Measurements from ENCODE around the gene PPP1R12B. TPM values are rescaled to one million over a fixed set of nuclear protein-coding genes. Genes with fewer than 3 reads are reported as not detected.

Gene PPP1R12B
- total and polyA plus RNA-seq, 12 donors: 16.5 to 969 (median 604) TPM

DNA sequence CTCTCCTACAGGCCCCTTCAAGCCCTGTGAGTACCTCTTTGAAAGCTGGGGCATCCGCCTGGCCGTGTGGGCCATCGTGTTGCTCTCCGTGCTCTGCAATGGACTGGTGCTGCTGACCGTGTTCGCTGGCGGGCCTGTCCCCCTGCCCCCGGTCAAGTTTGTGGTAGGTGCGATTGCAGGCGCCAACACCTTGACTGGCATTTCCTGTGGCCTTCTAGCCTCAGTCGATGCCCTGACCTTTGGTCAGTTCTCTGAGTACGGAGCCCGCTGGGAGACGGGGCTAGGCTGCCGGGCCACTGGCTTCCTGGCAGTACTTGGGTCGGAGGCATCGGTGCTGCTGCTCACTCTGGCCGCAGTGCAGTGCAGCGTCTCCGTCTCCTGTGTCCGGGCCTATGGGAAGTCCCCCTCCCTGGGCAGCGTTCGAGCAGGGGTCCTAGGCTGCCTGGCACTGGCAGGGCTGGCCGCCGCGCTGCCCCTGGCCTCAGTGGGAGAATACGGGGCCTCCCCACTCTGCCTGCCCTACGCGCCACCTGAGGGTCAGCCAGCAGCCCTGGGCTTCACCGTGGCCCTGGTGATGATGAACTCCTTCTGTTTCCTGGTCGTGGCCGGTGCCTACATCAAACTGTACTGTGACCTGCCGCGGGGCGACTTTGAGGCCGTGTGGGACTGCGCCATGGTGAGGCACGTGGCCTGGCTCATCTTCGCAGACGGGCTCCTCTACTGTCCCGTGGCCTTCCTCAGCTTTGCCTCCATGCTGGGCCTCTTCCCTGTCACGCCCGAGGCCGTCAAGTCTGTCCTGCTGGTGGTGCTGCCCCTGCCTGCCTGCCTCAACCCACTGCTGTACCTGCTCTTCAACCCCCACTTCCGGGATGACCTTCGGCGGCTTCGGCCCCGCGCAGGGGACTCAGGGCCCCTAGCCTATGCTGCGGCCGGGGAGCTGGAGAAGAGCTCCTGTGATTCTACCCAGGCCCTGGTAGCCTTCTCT, 30.3 kb upstream of the PPP1R12B start:
- H3K36me3 ChIP-seq: no peaks in the 10 kb centered on the region
- ATAC-seq (peak in 1 of 8 donors; percentile 24), DNase-seq (no peak)
- WGBS, 2 donors: 88 to 92% methylated on average over 52 of the region's 52 CpGs
- H3K27me3 ChIP-seq: peaks cover 0 to 18% (median 0%) of the 10 kb centered on the region in 7 donors
- no peaks in the 10 kb centered on the region for H3K9me3 ChIP-seq
- TF ChIP-seq, protein P1, sequence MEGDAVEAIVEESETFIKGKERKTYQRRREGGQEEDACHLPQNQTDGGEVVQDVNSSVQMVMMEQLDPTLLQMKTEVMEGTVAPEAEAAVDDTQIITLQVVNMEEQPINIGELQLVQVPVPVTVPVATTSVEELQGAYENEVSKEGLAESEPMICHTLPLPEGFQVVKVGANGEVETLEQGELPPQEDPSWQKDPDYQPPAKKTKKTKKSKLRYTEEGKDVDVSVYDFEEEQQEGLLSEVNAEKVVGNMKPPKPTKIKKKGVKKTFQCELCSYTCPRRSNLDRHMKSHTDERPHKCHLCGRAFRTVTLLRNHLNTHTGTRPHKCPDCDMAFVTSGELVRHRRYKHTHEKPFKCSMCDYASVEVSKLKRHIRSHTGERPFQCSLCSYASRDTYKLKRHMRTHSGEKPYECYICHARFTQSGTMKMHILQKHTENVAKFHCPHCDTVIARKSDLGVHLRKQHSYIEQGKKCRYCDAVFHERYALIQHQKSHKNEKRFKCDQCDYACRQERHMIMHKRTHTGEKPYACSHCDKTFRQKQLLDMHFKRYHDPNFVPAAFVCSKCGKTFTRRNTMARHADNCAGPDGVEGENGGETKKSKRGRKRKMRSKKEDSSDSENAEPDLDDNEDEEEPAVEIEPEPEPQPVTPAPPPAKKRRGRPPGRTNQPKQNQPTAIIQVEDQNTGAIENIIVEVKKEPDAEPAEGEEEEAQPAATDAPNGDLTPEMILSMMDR (IDR thresholded peaks at IDR 0.05): no peak
- H3K4me1 ChIP-seq: no peaks in the 10 kb centered on the region
- intact Hi-C loops (cut with DNase I): loop anchor here in 3 of 10 donors (5.0 to 10.0 kb wide), 3 partner anchors 126 to 397 kb away; partner anchors contain the start of genes LGR6 (in 1 of the 3) and SYT2 (in 1 of the 3)
- H3K4me3 ChIP-seq: no peak overlapping the region
- no peak overlapping the region for H3K27ac ChIP-seq

DNA sequence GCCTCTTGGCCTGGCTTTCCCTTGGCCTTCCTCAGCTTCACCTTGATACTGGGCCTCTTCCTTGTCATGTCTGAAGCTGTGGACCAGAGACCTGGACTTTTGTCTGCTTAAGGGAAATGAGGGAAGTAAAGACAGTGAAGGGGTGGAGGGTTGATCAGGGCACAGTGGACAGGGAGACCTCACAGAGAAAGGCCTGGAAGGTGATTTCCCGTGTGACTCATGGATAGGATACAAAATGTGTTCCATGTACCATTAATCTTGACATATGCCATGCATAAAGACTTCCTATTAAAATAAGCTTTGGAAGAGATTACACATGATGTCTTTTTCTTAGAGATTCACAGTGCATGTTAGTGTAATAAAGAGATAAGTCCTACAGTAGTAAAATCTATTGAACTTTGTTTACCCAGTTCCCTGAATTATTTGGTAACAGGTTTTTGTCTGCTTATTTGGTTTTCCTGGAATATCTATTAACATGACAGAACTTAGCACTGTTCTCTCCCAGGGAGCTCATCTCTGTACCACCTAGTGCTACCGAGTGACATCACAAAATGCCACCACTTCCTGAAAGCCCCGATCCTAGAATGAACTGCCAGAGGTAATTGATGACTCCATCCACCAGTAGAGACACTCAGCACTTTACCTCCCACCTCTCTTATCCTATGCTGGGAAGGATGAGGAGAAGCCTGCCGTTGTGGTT, 29.0 kb upstream of the PPP1R12B start:
- no peaks in the 10 kb centered on the region for H3K9me3 ChIP-seq
- no peaks in the 10 kb centered on the region for H3K36me3 ChIP-seq
- no peak overlapping the region for H3K4me3 ChIP-seq
- 70 to 77% methylated on average over 4 of the region's 4 CpGs for WGBS, 2 donors
- H3K27me3 ChIP-seq: peaks cover 0 to 10% (median 0%) of the 10 kb centered on the region in 7 donors
- H3K27ac ChIP-seq: no peak overlapping the region
- TF ChIP-seq, protein P1 (IDR thresholded peaks at IDR 0.05): no peak
- intact Hi-C loops (cut with DNase I): loop anchor here in 4 of 10 donors (5.0 to 10.0 kb wide), 4 partner anchors 127 to 395 kb away; partner anchors contain the start of genes LGR6 (in 1 of the 4) and SYT2 (in 1 of the 4)
- no peaks in the 10 kb centered on the region for H3K4me1 ChIP-seq
- ATAC-seq (no peak), DNase-seq (no peak)

DNA sequence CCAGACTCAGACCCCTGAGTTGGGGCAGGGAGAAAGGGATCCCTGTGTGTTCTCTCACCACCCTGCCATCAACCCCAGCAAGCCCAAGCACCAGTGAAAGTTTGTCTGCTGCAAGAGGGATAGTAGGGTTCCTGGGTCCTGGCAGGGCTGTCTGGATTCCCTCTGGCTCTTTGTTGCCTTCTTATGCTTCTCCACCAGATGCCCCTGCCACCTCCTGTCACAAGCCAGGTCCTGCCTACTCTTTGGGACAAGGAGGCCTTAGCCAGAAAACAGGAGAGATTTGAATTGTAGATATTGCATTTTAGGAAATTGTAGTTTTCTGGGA, 28.5 kb upstream of the PPP1R12B start:
- DNase-seq: no peak
- Histone ChIP-seq H3K36me3 (no peaks in the 10 kb centered on the region), H3K4me3 (no peak overlapping the region), H3K27me3 (peaks cover 0 to 5% (median 0%) of the 10 kb centered on the region in 7 donors), H3K27ac (no peak overlapping the region), H3K4me1 (no peaks in the 10 kb centered on the region), H3K9me3 (no peaks in the 10 kb centered on the region)
- intact Hi-C loops (cut with DNase I): loop anchor here in 1 of 10 donors (10.0 kb wide), 1 partner anchor 385 kb away; no protein-coding TSS in a partner anchor
- no peak for ATAC-seq
- TF ChIP-seq, protein P1 (IDR thresholded peaks at IDR 0.05): no peak

DNA sequence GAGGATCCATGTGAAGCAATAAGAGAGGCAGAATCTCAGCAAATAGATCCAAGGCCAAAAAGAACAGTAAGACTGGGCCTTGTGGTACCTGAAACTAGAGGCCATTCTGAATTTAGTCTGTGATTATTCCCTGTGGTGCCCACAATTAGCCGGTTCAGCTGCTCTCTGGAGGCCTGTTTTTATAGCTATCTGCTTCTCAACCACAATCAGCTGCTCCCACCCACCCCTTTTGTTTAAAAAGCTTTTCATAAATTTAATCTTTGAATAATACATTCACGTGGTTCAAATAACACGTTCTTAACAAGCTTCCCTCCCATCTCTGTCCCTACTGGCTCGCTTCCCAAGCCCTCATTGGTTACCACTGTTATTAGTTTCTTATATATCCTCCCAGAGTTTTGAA, 24.8 kb upstream of the PPP1R12B start:
- H3K27ac ChIP-seq: no peak overlapping the region
- H3K27me3 ChIP-seq: peaks cover 0 to 5% (median 0%) of the 10 kb centered on the region in 7 donors
- no peak overlapping the region for H3K4me3 ChIP-seq
- no peaks in the 10 kb centered on the region for H3K36me3 ChIP-seq
- no peak for DNase-seq
- TF ChIP-seq, protein P1 (IDR thresholded peaks at IDR 0.05): no peak
- WGBS, 2 donors: 72 to 82% methylated on average over 4 of the region's 4 CpGs
- no peaks in the 10 kb centered on the region for H3K9me3 ChIP-seq
- ATAC-seq: no peak
- intact Hi-C loops (cut with DNase I): loop anchor here in 1 of 10 donors (10.0 kb wide), 1 partner anchor 381 kb away; no protein-coding TSS in a partner anchor
- no peaks in the 10 kb centered on the region for H3K4me1 ChIP-seq
